H1 (cell line): Measurements from ENCODE around the gene PLEKHA1. TPM values are rescaled to one million over a fixed set of nuclear protein-coding genes. Genes with fewer than 3 reads are reported as not detected.

ENCODE experiments used
- CTCF ChIA-PET: fragments of 300-600 bp; sonication (Branson Sonifier 250); formaldehyde crosslinking; loops from one replicate; lab custom pipeline; 2021; ENCODE audit not compliant: partially characterized antibody; lab: Charles Lee
- POLR2A ChIA-PET: fragments of 300-600 bp; sonication (Branson Sonifier 250); formaldehyde crosslinking; loops from one replicate; lab custom pipeline; 2021; ENCODE audit warnings: inconsistent platforms; ENCODE audit not compliant: partially characterized antibody; lab: Charles Lee
- DNase-seq, 2 experiments: peaks; one replicate each; pipeline versions ENCODE4 v3.0.0 to v3.0.0-alpha.2; 2010 to 2022; ENCODE audit warnings: low spot score in 2 of 2, low read depth in 1 of 2, mixed read lengths in 1 of 2
- FAIRE-seq: peaks from 2 replicates; lab custom pipeline; 2011; peaks lifted over from hg19 to GRCh38; lab: Jason Lieb, UNC
- H2AFZ ChIP-seq: 2 replicates; pipeline ENCODE4 v1.8.1; 2012; ENCODE audit warnings: low read length, inconsistent platforms
- H2AK5ac ChIP-seq: 2 replicates; pipeline ENCODE4 v1.6.1; 2013; ENCODE audit warnings: low read depth, low read length
- H2BK120ac ChIP-seq: replicated peaks from 2 replicates; pipeline ENCODE3; 2013; ENCODE audit warnings: low read depth, low read length, inconsistent platforms
- H2BK12ac ChIP-seq: 2 replicates; pipeline ENCODE4 v1.6.1; 2013; ENCODE audit warnings: low read depth, low read length
- H2BK15ac ChIP-seq: 2 replicates; pipeline ENCODE4 v1.6.1; 2013; ENCODE audit warnings: low read length
- H2BK20ac ChIP-seq: 2 replicates; pipeline ENCODE4 v1.6.1; 2013; ENCODE audit warnings: low read length
- H2BK5ac ChIP-seq: 2 replicates; pipeline ENCODE4 v1.6.1; 2013; ENCODE audit warnings: low read depth, low read length
- H3K14ac ChIP-seq: 2 replicates; pipeline ENCODE4 v1.6.1; 2013; ENCODE audit warnings: inconsistent platforms; ENCODE audit not compliant: insufficient read length
- H3K18ac ChIP-seq: 2 replicates; pipeline ENCODE4 v1.6.1; 2013; ENCODE audit warnings: low read length; ENCODE audit errors: extremely low read depth
- H3K23ac ChIP-seq: 2 replicates; pipeline ENCODE4 v1.6.1; 2013; ENCODE audit warnings: inconsistent platforms; ENCODE audit not compliant: insufficient read length
- H3K23me2 ChIP-seq: 2 replicates; pipeline ENCODE4 v1.6.1; 2013; ENCODE audit warnings: low read depth, low read length
- H3K27ac ChIP-seq: 2 replicates; pipeline ENCODE4 v1.6.1; 2011; ENCODE audit warnings: low read depth, low read length, inconsistent platforms
- H3K27me3 ChIP-seq, 4 experiments: replicated peaks in 1 of 4; 1 replicate in 1 of 4; 2 replicates in 3 of 4; pipeline versions ENCODE4 v1.6.1 to v1.8.1; 2011 to 2013; ENCODE audit warnings: low read length in 3 of 4, mild to moderate bottlenecking in 3 of 4, inconsistent platforms in 2 of 4, mixed read lengths in 2 of 4, moderate library complexity in 1 of 4; ENCODE audit not compliant: control insufficient read depth in 3 of 4, insufficient read depth in 3 of 4; ENCODE audit errors: extremely low read depth in 1 of 4
- H3K36me3 ChIP-seq, 4 experiments: 2 replicates each; pipeline versions ENCODE4 v1.6.1 to v1.8.1; 2011 to 2013; ENCODE audit warnings: mild to moderate bottlenecking in 4 of 4, low read length in 3 of 4, moderate library complexity in 2 of 4, control low read depth in 1 of 4, inconsistent platforms in 1 of 4; ENCODE audit not compliant: insufficient read depth in 4 of 4, control insufficient read depth in 2 of 4
- H3K4ac ChIP-seq: replicated peaks from 2 replicates; pipeline ENCODE3; 2013; ENCODE audit warnings: low read length, low read depth, mixed read lengths, inconsistent platforms; ENCODE audit not compliant: insufficient read length
- H3K4me1 ChIP-seq, 4 experiments: replicated peaks in 1 of 4; 1 replicate in 1 of 4; 2 replicates in 3 of 4; pipeline versions ENCODE4 v1.6.1 to v1.8.1; 2011 to 2013; ENCODE audit warnings: low read length in 3 of 4, inconsistent platforms in 2 of 4, mixed read lengths in 1 of 4; ENCODE audit not compliant: insufficient read depth in 4 of 4, control insufficient read depth in 3 of 4
- H3K4me2 ChIP-seq, 2 experiments: 2 replicates each; pipeline versions ENCODE4 v1.6.1 to v1.8.1; 2011 to 2013; ENCODE audit warnings: low read depth in 2 of 2, low read length in 2 of 2, control low read depth in 1 of 2, inconsistent platforms in 1 of 2, mild to moderate bottlenecking in 1 of 2; ENCODE audit not compliant: insufficient read depth in 1 of 2
- H3K4me3 ChIP-seq, 4 experiments: fragments of 200-600, 300-600 bp in 1 of 4; sonication (generic), shearing (Covaris generic), sonication (Bioruptor Twin) in 1 of 4; 2 replicates each; pipeline versions ENCODE4 v1.5.1 to v1.8.1; 2011 to 2016; ENCODE audit warnings: low read length in 4 of 4, low read depth in 3 of 4, control low read depth in 2 of 4, inconsistent platforms in 2 of 4, mild to moderate bottlenecking in 2 of 4, mixed read lengths in 1 of 4, moderate library complexity in 1 of 4; ENCODE audit not compliant: insufficient read depth in 2 of 4; ENCODE audit errors: extremely low read depth in 1 of 4
- H3K56ac ChIP-seq: replicated peaks from 2 replicates; pipeline ENCODE3; 2013; ENCODE audit warnings: low read depth, mild to moderate bottlenecking, mixed read lengths, low read length, inconsistent platforms; ENCODE audit not compliant: insufficient read length
- H3K79me1 ChIP-seq: 2 replicates; pipeline ENCODE4 v1.6.1; 2013; ENCODE audit warnings: low read depth, low read length, control low read depth
- H3K79me2 ChIP-seq, 2 experiments: 2 replicates each; pipeline versions ENCODE4 v1.6.1 to v1.8.1; 2012 to 2013; ENCODE audit warnings: low read length in 2 of 2, mild to moderate bottlenecking in 2 of 2, inconsistent platforms in 1 of 2; ENCODE audit not compliant: insufficient read depth in 2 of 2, control insufficient read depth in 1 of 2
- H3K9ac ChIP-seq, 4 experiments: replicated peaks in 1 of 4; 1 replicate in 1 of 4; 2 replicates in 3 of 4; pipeline versions ENCODE4 v1.6.1 to v1.8.1; 2011 to 2013; ENCODE audit warnings: low read depth in 3 of 4, low read length in 3 of 4, control low read depth in 2 of 4, mild to moderate bottlenecking in 2 of 4, moderate library complexity in 2 of 4, inconsistent platforms in 1 of 4; ENCODE audit errors: extremely low read depth in 1 of 4
- H3K9me3 ChIP-seq, 2 experiments: 2 replicates each; pipeline versions ENCODE4 v1.6.1 to v1.8.1; 2012 to 2013; ENCODE audit warnings: mild to moderate bottlenecking in 2 of 2, moderate library complexity in 2 of 2, control low read depth in 1 of 2, inconsistent platforms in 1 of 2, low read depth in 1 of 2, low read length in 1 of 2, mixed read lengths in 1 of 2; ENCODE audit not compliant: insufficient read depth in 2 of 2
- H4K20me1 ChIP-seq, 2 experiments: replicated peaks in 1 of 2; 2 replicates each; pipeline versions ENCODE3 to v1.8.1; 2011 to 2013; ENCODE audit warnings: inconsistent platforms in 2 of 2, low read length in 2 of 2, mild to moderate bottlenecking in 1 of 2; ENCODE audit not compliant: insufficient read depth in 2 of 2, control insufficient read depth in 1 of 2
- H4K5ac ChIP-seq: 2 replicates; pipeline ENCODE4 v1.6.1; 2013; ENCODE audit warnings: low read length, low read depth, mixed read lengths, inconsistent platforms; ENCODE audit not compliant: insufficient read length
- H4K8ac ChIP-seq: 2 replicates; pipeline ENCODE4 v1.8.0; 2013; ENCODE audit warnings: mild to moderate bottlenecking, moderate library complexity, low read length, inconsistent platforms; ENCODE audit not compliant: insufficient read depth; ENCODE audit errors: extremely low read depth
- H4K91ac ChIP-seq: replicated peaks from 2 replicates; pipeline ENCODE3; 2013; ENCODE audit warnings: low read length, mixed read lengths, inconsistent platforms; ENCODE audit not compliant: insufficient read length
- EP300 ChIP-seq, 2 experiments: IDR thresholded peaks; 1 replicate in 1 of 2; 2 replicates in 1 of 2; pipeline ENCODE4 v1.6.1; 2011 to 2012; ENCODE audit warnings: low read depth in 2 of 2, low read length in 2 of 2, mild to moderate bottlenecking in 2 of 2, borderline replicate concordance in 1 of 2, inconsistent platforms in 1 of 2, moderate library complexity in 1 of 2
- HDAC2 ChIP-seq, 2 experiments: fragments of 300-600 bp in 1 of 2; sonication (generic) in 1 of 2; IDR thresholded peaks; 2 replicates each; pipeline ENCODE4 v1.6.1; 2011 to 2012; ENCODE audit warnings: low read depth in 2 of 2, low read length in 2 of 2, mild to moderate bottlenecking in 2 of 2, moderate library complexity in 2 of 2, borderline replicate concordance in 1 of 2, inconsistent platforms in 1 of 2
- POLR2AphosphoS5 ChIP-seq: IDR thresholded peaks from 2 replicates; pipeline ENCODE4 v1.6.1; 2011; ENCODE audit warnings: low read depth, low read length
- polyA plus RNA-seq, 7 experiments: library from polyadenylated mRNA; depleted of rRNA in 3 of 7; stranded (reverse) in 5 of 7; unstranded in 2 of 7; fragments of >200 nt in 5 of 7; fragments of 200-250 nt in 2 of 7; gene quantifications; 1 replicate in 5 of 7; 2 replicates in 1 of 7; 4 replicates in 1 of 7; pipeline versions ENCODE4 v1.2.1 to v1.2.3, GENCODE V29; 2011 to 2013; ENCODE audit warnings: missing spikeins in 2 of 7, mixed read lengths in 2 of 7
- total RNA-seq: library from RNA; stranded (reverse); fragmentation: NEBNext Ultra II Directional; extraction: Animal tissue kit (Norgen Biotek cat#: 25700); gene quantifications from 2 replicates; pipeline ENCODE4 v1.2.1, GENCODE V29; 2021

Gene PLEKHA1
- total and polyA plus RNA-seq, 2 of the 8 experiments (the other 6 are each of a cell fraction or from before 2014, with no cell fraction given): 15.6 to 39.7 TPM

GRCh38 chr10:122445904-122446303 lies 71.4 kb downstream of the PLEKHA1 start:
- Histone ChIP-seq H2BK20ac (no peak overlapping the region), H4K91ac (no peak overlapping the region), H3K4me1 (no peaks in the 10 kb centered on the region), H3K27me3 (no peaks in the 10 kb centered on the region), H2BK12ac (no peak overlapping the region), H3K18ac (no peak overlapping the region), H3K9ac (no peak overlapping the region), H3K4me3 (no peak overlapping the region), H3K79me1 (no peaks in the 10 kb centered on the region), H3K56ac (no peak overlapping the region), H2BK15ac (no peak overlapping the region), H2AK5ac (no peak overlapping the region), H4K20me1 (no peaks in the 10 kb centered on the region), H3K27ac (no peak overlapping the region), H2BK120ac (no peak overlapping the region), H3K36me3 (no peaks in the 10 kb centered on the region), H4K5ac (no peak overlapping the region), H3K23me2 (no peaks in the 10 kb centered on the region), H2AFZ (no peak overlapping the region), H4K8ac (no peak overlapping the region), H2BK5ac (no peak overlapping the region), H3K9me3 (peaks cover 3 to 8% of the 10 kb centered on the region in 2 experiments; a peak in 3 of 4 replicates), H3K14ac (no peak overlapping the region), H3K23ac (no peak overlapping the region), H3K4ac (no peak overlapping the region), H3K79me2 (no peaks in the 10 kb centered on the region), H3K4me2 (no peak overlapping the region)
- no peak for FAIRE-seq
- TF ChIP-seq HDAC2 (IDR thresholded peaks at IDR 0.05; ENCODE audit: borderline replicate concordance in 1 of 2, low read depth in 2 of 2, low read length in 2 of 2): no peak
- TF ChIP-seq EP300 (IDR thresholded peaks at IDR 0.05; ENCODE audit: borderline replicate concordance in 1 of 2, low read depth in 2 of 2, low read length in 2 of 2): no peak
- no peak for TF ChIP-seq POLR2AphosphoS5
- no peak for DNase-seq
- ChIA-PET POLR2A (no interaction called here), CTCF (interaction anchor here (1.1 to 1.2 kb wide), 2 partner anchors 49 to 120 kb away, joined by 4 read pairs; no protein-coding TSS in a partner anchor)
